Measurements from ENCODE around the gene MCC.

The MCC gene

GRCh38 chr5:112996830-112997374 is 491.4 kb downstream of the MCC start:
- no peak for ATAC-seq
- TF ChIP-seq PPARA (CRISPR knock-in tag; IDR thresholded peaks at IDR 0.05; ENCODE audit: borderline replicate concordance), result no peak

GRCh38 chr5:112995764-112996618 is 492.3 kb downstream of the MCC start:
- TF ChIP-seq ZNF70 (CRISPR knock-in tag; IDR thresholded peaks at IDR 0.05) (no peak), TCF4 (CRISPR knock-in tag; IDR thresholded peaks at IDR 0.05; ENCODE audit: borderline replicate concordance) (no peak), CSDC2 (CRISPR knock-in tag; IDR thresholded peaks at IDR 0.05) (no peak), CSRNP3 (CRISPR knock-in tag; IDR thresholded peaks at IDR 0.05) (no peak), PPARA (CRISPR knock-in tag; IDR thresholded peaks at IDR 0.05; ENCODE audit: borderline replicate concordance) (no peak), CREB5 (CRISPR knock-in tag; IDR thresholded peaks at IDR 0.05; ENCODE audit: low read depth) (no peak), ZNF8 (CRISPR knock-in tag; IDR thresholded peaks at IDR 0.05) (no peak), ZFP30 (CRISPR knock-in tag; IDR thresholded peaks at IDR 0.05) (no peak), ZC3H10 (CRISPR knock-in tag; IDR thresholded peaks at IDR 0.05) (no peak), PATZ1 (CRISPR knock-in tag; IDR thresholded peaks at IDR 0.05; ENCODE audit: borderline replicate concordance) (no peak), SNAI2 (CRISPR knock-in tag; IDR thresholded peaks at IDR 0.05) (no peak), RARB (CRISPR knock-in tag; IDR thresholded peaks at IDR 0.05) (no peak), ZNF565 (CRISPR knock-in tag; conservative IDR thresholded peaks at IDR 0.05; ENCODE audit: low read depth) (no peak), ZFP3 (CRISPR knock-in tag; IDR thresholded peaks at IDR 0.05) (no peak), TOX (CRISPR knock-in tag; IDR thresholded peaks at IDR 0.05; ENCODE audit: borderline replicate concordance) (no peak), ARNTL (CRISPR knock-in tag; IDR thresholded peaks at IDR 0.05; ENCODE audit: borderline replicate concordance, low read depth) (no peak), GLIS3 (CRISPR knock-in tag; IDR thresholded peaks at IDR 0.05) (no peak), TSHZ2 (CRISPR knock-in tag; IDR thresholded peaks at IDR 0.05) (no peak)
- ATAC-seq, result peak; percentile 92

- ATAC-seq, result peak; percentile 71; the same call in 1 of the 3 replicates
- no peak for TF ChIP-seq CSDC2 (CRISPR knock-in tag; IDR thresholded peaks at IDR 0.05)
- no peak for TF ChIP-seq ZNF70 (CRISPR knock-in tag; IDR thresholded peaks at IDR 0.05)
- no peak for TF ChIP-seq RARB (CRISPR knock-in tag; IDR thresholded peaks at IDR 0.05)
- TF ChIP-seq OSR1 (CRISPR knock-in tag; IDR thresholded peaks at IDR 0.05), result no peak
- no peak for TF ChIP-seq CSRNP3 (CRISPR knock-in tag; IDR thresholded peaks at IDR 0.05)
- no peak for TF ChIP-seq PPARA (CRISPR knock-in tag; IDR thresholded peaks at IDR 0.05; ENCODE audit: borderline replicate concordance)
- TF ChIP-seq PATZ1 (CRISPR knock-in tag; IDR thresholded peaks at IDR 0.05; ENCODE audit: borderline replicate concordance), result no peak
- TF ChIP-seq GLIS3 (CRISPR knock-in tag; IDR thresholded peaks at IDR 0.05), result no peak
- no peak for TF ChIP-seq POU6F1 (CRISPR knock-in tag; IDR thresholded peaks at IDR 0.05; ENCODE audit: borderline replicate concordance, low read depth)
- TF ChIP-seq TCF4 (CRISPR knock-in tag; IDR thresholded peaks at IDR 0.05; ENCODE audit: borderline replicate concordance), result no peak
- TF ChIP-seq ESRRG (CRISPR knock-in tag; IDR thresholded peaks at IDR 0.05), result no peak
Measured at GRCh38 chr5:112986224-112986623, 502.0 kb downstream of the MCC start.
